GM18907 (cell line): ENCODE measurements around the gene ACTL6B.

Source experiments
- ATAC-seq: cut with Tn5 transposase; IDR thresholded peaks from one replicate; pipeline ENCODE4 v1.9.1; 2021; ENCODE audit warnings: mild to moderate bottlenecking, moderate library complexity; ENCODE audit not compliant: unreplicated experiment

Gene ACTL6B

GRCh38 chr7:100627238-100627549 lies 29.1 kb downstream of the ACTL6B start:
- ATAC-seq, result no peak

GRCh38 chr7:100626530-100627237 lies 29.6 kb downstream of the ACTL6B start:
- peak; percentile 87 for ATAC-seq

- no peak for ATAC-seq
Observed at GRCh38 chr7:100626055-100626454, 30.2 kb downstream of the ACTL6B start.

GRCh38 chr7:100623951-100624824 lies 32.1 kb downstream of the ACTL6B start:
- no peak for ATAC-seq

- no peak for ATAC-seq
Observed at GRCh38 chr7:100621554-100621953, 34.7 kb downstream of the ACTL6B start.

GRCh38 chr7:100620804-100621203 lies 35.4 kb downstream of the ACTL6B start:
- no peak for ATAC-seq

- no peak for ATAC-seq
Observed at GRCh38 chr7:100620239-100620638, 36.0 kb downstream of the ACTL6B start.

GRCh38 chr7:100614308-100614861 lies 41.9 kb downstream of the ACTL6B start:
- no peak for ATAC-seq

- no peak for ATAC-seq
Observed at GRCh38 chr7:100613412-100614175, 42.7 kb downstream of the ACTL6B start.

GRCh38 chr7:100612730-100613390 lies 43.4 kb downstream of the ACTL6B start:
- no peak for ATAC-seq

- ATAC-seq, result peak; percentile 89
Observed at GRCh38 chr7:100611983-100612729, 44.1 kb downstream of the ACTL6B start, which contains the start of gene MOSPD3. TSS of gene MOSPD3 (plus strand) at chr7:100612540. CDS start at chr7:100612792, 252 bp downstream.

- ATAC-seq, result no peak
Observed at GRCh38 chr7:100609958-100610357, 46.3 kb downstream of the ACTL6B start.

GRCh38 chr7:100607111-100607510 lies 49.1 kb downstream of the ACTL6B start:
- ATAC-seq, result no peak

GRCh38 chr7:100606313-100606712 lies 49.9 kb downstream of the ACTL6B start:
- ATAC-seq, result no peak

GRCh38 chr7:100604976-100605911 lies 51.0 kb downstream of the ACTL6B start:
- no peak for ATAC-seq

- ATAC-seq, result peak; percentile 46
Observed at GRCh38 chr7:100604028-100604975, 51.9 kb downstream of the ACTL6B start.

GRCh38 chr7:100603726-100604027 lies 52.6 kb downstream of the ACTL6B start:
- ATAC-seq, result no peak
